ENCODE data around the gene ARMCX2. TPM values are rescaled to one million over a fixed set of nuclear protein-coding genes. Genes with fewer than 3 reads are reported as not detected.

The ARMCX2 gene
- total RNA-seq, 2 donors from 2014 or later, result 14.2 to 18.4 TPM

GRCh38 chrX:101605728-101606127 lies 53.9 kb downstream of the ARMCX2 start:
- no peak for TF ChIP-seq POLR2A (IDR thresholded peaks at IDR 0.05)
- TF ChIP-seq, protein P1, sequence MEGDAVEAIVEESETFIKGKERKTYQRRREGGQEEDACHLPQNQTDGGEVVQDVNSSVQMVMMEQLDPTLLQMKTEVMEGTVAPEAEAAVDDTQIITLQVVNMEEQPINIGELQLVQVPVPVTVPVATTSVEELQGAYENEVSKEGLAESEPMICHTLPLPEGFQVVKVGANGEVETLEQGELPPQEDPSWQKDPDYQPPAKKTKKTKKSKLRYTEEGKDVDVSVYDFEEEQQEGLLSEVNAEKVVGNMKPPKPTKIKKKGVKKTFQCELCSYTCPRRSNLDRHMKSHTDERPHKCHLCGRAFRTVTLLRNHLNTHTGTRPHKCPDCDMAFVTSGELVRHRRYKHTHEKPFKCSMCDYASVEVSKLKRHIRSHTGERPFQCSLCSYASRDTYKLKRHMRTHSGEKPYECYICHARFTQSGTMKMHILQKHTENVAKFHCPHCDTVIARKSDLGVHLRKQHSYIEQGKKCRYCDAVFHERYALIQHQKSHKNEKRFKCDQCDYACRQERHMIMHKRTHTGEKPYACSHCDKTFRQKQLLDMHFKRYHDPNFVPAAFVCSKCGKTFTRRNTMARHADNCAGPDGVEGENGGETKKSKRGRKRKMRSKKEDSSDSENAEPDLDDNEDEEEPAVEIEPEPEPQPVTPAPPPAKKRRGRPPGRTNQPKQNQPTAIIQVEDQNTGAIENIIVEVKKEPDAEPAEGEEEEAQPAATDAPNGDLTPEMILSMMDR (IDR thresholded peaks at IDR 0.05), result no peak
- 38 to 67% methylated on average over 1 of the region's 1 CpG for WGBS, 2 donors
- DNase-seq, result no peak

More at GRCh38 chrX:101605728-101606127, 53.9 kb downstream of the ARMCX2 start:
- no peak for ATAC-seq
- intact Hi-C loops (cut with DNase I), result no loop called here
- Histone ChIP-seq H3K4me3 (no peak overlapping the region), H3K27ac (no peak overlapping the region), H3K9me3 (no peaks in the 10 kb centered on the region), H3K4me1 (no peaks in the 10 kb centered on the region), H3K27me3 (no peaks in the 10 kb centered on the region), H3K36me3 (replicated peaks in 1 of 2; ENCODE audit: insufficient read depth in 1 of 2, low read depth in 2 of 2) (no peaks in the 10 kb centered on the region)

Small RNA genes within 50 kb of the gene (small RNA-seq; reads per million reads assigned to genes)
- gene RNU6-30P, result not detected
- gene RNU6-587P, result not detected

Other genes starting within 250 kb of the ARMCX2 start
- 1 to 10 TPM; 6.5 to 6.6 TPM for gene ARMCX4, start 174.4 kb downstream of the ARMCX2 start, total RNA-seq
- 10 to 100 TPM in 1 of 2 donors, 1 to 10 TPM in 1; 7.9 to 17.9 TPM for gene ARMCX1, start 109.3 kb downstream of the ARMCX2 start, total RNA-seq
- gene ARMCX6, start 41.9 kb downstream of the ARMCX2 start, total RNA-seq, result 10 to 100 TPM; 13.5 to 18.5 TPM
- gene ARMCX3, start 36.7 kb downstream of the ARMCX2 start, total RNA-seq, result 10 to 100 TPM; 35.3 to 57.1 TPM